HG03460 (cell line): ENCODE measurements around the gene CFAP100.

Experiments used
- ATAC-seq: cut with Tn5 transposase; IDR thresholded peaks from one replicate; pipeline ENCODE4 v1.9.1; 2021; ENCODE audit not compliant: unreplicated experiment

Gene CFAP100

GRCh38 chr3:126373682-126374601 is 20.8 kb upstream of the CFAP100 start:
- no peak for ATAC-seq

- no peak for ATAC-seq
Measured at GRCh38 chr3:126375835-126376331, 18.8 kb upstream of the CFAP100 start.

- ATAC-seq: no peak
Measured at GRCh38 chr3:126376444-126376843, 18.3 kb upstream of the CFAP100 start.

GRCh38 chr3:126377211-126377610 is 17.5 kb upstream of the CFAP100 start:
- no peak for ATAC-seq

GRCh38 chr3:126378341-126378751 is 16.4 kb upstream of the CFAP100 start:
- ATAC-seq: no peak

GRCh38 chr3:126380011-126380768 is 14.5 kb upstream of the CFAP100 start:
- ATAC-seq: no peak

GRCh38 chr3:126381966-126382365 is 12.7 kb upstream of the CFAP100 start:
- ATAC-seq: no peak

GRCh38 chr3:126389112-126389793 is 5.5 kb upstream of the CFAP100 start:
- ATAC-seq: peak; percentile 79

- ATAC-seq: no peak
Measured at GRCh38 chr3:126389794-126390146, 4.9 kb upstream of the CFAP100 start.

- ATAC-seq: no peak
Measured at GRCh38 chr3:126390201-126390600, 4.5 kb upstream of the CFAP100 start.

GRCh38 chr3:126390751-126391150 is 4.0 kb upstream of the CFAP100 start:
- ATAC-seq: no peak

- ATAC-seq: no peak
Measured at GRCh38 chr3:126391631-126392030, 3.1 kb upstream of the CFAP100 start.

GRCh38 chr3:126392246-126392645 is 2.5 kb upstream of the CFAP100 start:
- no peak for ATAC-seq

- ATAC-seq: no peak
Measured at GRCh38 chr3:126393563-126393962, 1.1 kb upstream of the CFAP100 start.

- no peak for ATAC-seq
Measured at GRCh38 chr3:126394977-126395321, 240 bp downstream of the CFAP100 start.

- no peak for ATAC-seq
Measured at GRCh38 chr3:126395846-126396513, 1.3 kb downstream of the CFAP100 start.

GRCh38 chr3:126396536-126396935 is 1.8 kb downstream of the CFAP100 start:
- ATAC-seq: no peak

- no peak for ATAC-seq
Measured at GRCh38 chr3:126397610-126398422, 3.1 kb downstream of the CFAP100 start.

GRCh38 chr3:126398423-126399350 is 4.0 kb downstream of the CFAP100 start:
- peak; percentile 14 for ATAC-seq
